Parietal lobe (tissue), 1 donor: ENCODE results near the gene KRT6C. TPM values are rescaled to one million over a fixed set of nuclear protein-coding genes. Genes with fewer than 3 reads are reported as not detected.

Experiments
- total RNA-seq: library from RNA; depleted of rRNA; stranded (reverse); fragments of >200 nt; gene quantifications from one replicate; pipeline ENCODE4 v1.2.3, GENCODE V29; 2014

KRT6C gene
- total RNA-seq: not detected

DNA sequence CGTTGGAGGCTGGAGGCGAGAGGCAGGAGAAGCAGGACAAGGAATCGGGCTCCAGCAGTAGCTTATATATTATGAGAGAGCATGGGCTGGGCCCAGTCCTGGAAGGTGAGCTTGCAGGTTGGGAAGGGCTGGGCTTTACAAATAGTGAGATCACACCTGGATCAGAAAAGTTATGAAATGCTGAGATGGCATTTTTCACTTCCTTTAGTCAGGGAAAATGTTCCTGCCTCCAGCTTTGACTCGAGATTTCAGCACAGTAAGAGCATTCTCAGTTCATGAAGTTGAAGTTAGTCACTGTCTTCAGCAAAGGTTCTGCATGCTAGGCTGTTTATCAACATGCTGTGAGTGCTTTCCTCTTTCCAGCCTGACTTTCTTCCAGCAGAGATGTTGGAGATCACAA, at the start of gene KRT6C:
Gene KRT6C, minus strand, starts transcription at position 38 of the 400 bp plus-strand sequence. CDS start 68 bp downstream, outside the sequence.

DNA sequence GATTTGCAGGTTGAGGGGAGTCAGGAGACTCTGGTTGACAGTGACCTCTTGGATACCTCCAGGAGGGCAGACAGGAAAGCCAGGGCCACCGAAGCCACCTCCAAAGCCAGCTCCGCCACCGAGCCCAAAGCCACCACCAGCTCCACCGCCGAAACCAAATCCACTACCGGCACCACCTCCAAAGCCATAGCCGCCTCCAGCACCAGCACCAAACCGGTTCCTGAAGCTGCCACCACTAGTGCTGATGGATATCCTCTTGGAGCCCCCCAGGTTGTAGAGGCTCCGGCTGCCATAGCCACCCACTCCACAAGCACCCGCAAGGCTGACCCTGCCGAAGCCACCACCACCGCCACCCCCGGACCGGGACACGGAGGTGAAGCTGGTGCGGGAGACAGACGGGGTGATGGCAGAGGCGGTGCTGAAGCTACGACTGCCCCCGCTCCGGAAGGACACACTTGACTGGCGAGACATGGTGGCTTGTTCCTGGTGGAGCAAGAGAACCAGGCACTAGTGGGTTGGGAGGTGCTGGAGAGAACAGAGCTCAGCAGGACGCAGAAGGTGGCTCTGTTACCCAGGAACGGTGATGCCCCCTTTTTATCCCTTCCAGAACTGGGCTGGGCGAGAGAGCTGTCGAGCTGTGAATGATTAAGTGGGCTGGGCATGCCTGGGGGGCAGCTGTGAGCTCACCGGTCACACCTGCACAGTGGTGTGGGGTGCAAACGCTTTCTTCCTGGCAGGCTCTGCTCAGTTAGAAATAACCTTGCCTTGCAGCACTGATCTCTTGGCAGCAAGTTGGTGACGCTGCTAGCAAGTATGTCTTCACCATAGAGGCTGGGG, 46.4 kb upstream of the KRT6C start, which contains the start of gene KRT5:
Gene KRT5, minus strand, starts transcription at position 569 of the 837 bp plus-strand sequence. Its CDS starts 98 bp downstream, at position 471.

DNA sequence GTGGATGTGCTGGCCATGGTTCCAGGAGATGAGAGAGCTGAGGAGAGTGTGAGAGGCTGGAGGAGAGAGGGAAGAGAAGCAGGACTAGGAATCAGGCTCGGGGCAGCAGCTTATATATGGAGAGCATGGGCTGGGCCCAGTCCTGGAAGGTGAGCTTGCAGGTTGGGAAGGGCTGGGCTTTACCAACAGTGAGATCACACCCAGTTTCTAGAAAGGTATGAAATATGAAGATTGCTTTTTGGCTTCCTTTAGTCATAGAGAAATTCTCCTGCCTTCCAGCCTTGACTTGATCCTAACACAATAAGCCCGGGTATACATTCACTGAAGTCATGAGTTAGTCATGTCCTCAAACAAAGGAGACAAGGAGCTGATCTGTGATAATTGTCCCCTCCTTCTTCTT, 19.6 kb upstream of the KRT6C start, which contains the start of gene KRT6A:
Gene KRT6A, minus strand, starts transcription at position 86 of the 400 bp plus-strand sequence. Its CDS starts 69 bp downstream, at position 17.

DNA sequence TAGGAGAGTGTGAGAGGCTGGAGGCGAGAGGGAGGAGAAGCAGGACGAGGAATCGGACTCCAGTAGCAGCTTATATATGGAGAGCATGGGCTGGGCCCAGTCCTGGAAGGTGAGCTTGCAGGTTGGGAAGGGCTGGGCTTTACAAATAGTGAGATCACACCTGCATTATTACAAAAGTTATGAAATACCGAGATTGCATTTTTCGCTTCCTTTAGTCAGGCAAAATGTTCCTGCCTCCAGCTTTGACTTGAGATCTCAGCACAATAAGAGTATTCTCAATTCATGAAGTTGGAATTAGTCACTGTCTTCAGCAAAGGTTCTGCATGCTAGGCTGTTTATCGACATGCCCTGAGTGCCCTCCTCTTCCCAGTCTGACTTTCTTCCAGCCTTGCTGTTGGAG, 21.5 kb downstream of the KRT6C start, which contains the start of gene KRT6B:
Gene KRT6B, minus strand, starts transcription at position 46 of the 400 bp plus-strand sequence. CDS start 68 bp downstream, outside the sequence.

DNA sequence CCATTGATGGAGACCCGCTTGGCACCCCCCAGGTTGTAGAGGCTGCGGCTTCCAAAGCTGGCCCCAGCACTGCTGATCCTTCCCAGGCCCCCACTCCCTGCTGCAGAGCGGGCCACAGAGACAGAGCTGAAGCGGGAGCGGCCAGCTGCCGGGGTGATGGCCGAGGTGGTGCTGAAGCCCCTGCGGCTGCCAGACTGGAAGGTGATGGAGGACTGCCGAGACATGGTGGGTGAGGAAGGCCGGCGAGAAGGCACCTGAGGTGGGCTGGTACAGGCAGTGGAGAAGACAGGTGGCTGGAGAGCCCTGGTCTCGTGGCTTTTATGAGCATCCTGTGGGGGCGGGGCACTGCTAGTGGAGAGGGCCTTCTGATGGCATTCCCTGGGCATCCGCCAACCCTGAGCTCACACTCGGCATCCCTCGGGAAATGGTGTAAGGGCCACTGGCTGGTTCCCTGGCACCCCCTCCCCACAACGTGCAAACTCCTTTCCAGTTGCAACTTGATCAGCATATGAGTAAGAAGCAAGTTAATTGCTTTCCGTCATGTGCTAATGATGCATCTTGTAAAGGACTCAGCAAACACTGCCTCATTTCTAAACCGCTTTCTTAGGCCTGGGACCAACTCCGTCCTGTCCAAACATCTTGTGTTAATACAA, 39.4 kb downstream of the KRT6C start, which contains the start of gene KRT75:
Gene KRT75, minus strand, starts transcription at position 291 of the 653 bp plus-strand sequence. Its CDS starts 67 bp downstream, at position 224.

Other genes with a start within 250 kb of the KRT6C start
- gene KRT7, start 240.6 kb downstream of the KRT6C start, total RNA-seq: not detected
- not detected for gene KRT86, start 199.2 kb downstream of the KRT6C start, total RNA-seq
- not detected for gene KRT81, start 182.3 kb downstream of the KRT6C start, total RNA-seq
- not detected for gene KRT83, start 152.4 kb downstream of the KRT6C start, total RNA-seq
- not detected for gene KRT85, start 106.3 kb downstream of the KRT6C start, total RNA-seq
- not detected for gene KRT84, start 88.2 kb downstream of the KRT6C start, total RNA-seq
- not detected for gene KRT82, start 67.5 kb downstream of the KRT6C start, total RNA-seq
- gene KRT75, start 39.4 kb downstream of the KRT6C start, total RNA-seq: not detected
- gene KRT6B, start 21.7 kb downstream of the KRT6C start, total RNA-seq: not detected
- gene KRT6A, start 19.5 kb upstream of the KRT6C start, total RNA-seq: not detected
- gene KRT5, start 46.6 kb upstream of the KRT6C start, total RNA-seq: not detected
- not detected for gene KRT71, start 79.3 kb upstream of the KRT6C start, total RNA-seq
- gene KRT74, start 100.0 kb upstream of the KRT6C start, total RNA-seq: not detected
- gene KRT72, start 127.7 kb upstream of the KRT6C start, total RNA-seq: not detected
- gene KRT73, start 144.8 kb upstream of the KRT6C start, total RNA-seq: not detected
- not detected for gene KRT2, start 178.4 kb upstream of the KRT6C start, total RNA-seq
- 0.31 TPM for gene KRT1, start 206.6 kb upstream of the KRT6C start, total RNA-seq
- gene KRT77, start 229.7 kb upstream of the KRT6C start, total RNA-seq: not detected